ENCODE measurements around the gene TJP3.
A peak's percentile ranks its signal among the peaks of the same experiment; 100 is the strongest.

Gene TJP3, protein sequence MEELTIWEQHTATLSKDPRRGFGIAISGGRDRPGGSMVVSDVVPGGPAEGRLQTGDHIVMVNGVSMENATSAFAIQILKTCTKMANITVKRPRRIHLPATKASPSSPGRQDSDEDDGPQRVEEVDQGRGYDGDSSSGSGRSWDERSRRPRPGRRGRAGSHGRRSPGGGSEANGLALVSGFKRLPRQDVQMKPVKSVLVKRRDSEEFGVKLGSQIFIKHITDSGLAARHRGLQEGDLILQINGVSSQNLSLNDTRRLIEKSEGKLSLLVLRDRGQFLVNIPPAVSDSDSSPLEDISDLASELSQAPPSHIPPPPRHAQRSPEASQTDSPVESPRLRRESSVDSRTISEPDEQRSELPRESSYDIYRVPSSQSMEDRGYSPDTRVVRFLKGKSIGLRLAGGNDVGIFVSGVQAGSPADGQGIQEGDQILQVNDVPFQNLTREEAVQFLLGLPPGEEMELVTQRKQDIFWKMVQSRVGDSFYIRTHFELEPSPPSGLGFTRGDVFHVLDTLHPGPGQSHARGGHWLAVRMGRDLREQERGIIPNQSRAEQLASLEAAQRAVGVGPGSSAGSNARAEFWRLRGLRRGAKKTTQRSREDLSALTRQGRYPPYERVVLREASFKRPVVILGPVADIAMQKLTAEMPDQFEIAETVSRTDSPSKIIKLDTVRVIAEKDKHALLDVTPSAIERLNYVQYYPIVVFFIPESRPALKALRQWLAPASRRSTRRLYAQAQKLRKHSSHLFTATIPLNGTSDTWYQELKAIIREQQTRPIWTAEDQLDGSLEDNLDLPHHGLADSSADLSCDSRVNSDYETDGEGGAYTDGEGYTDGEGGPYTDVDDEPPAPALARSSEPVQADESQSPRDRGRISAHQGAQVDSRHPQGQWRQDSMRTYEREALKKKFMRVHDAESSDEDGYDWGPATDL

DNA sequence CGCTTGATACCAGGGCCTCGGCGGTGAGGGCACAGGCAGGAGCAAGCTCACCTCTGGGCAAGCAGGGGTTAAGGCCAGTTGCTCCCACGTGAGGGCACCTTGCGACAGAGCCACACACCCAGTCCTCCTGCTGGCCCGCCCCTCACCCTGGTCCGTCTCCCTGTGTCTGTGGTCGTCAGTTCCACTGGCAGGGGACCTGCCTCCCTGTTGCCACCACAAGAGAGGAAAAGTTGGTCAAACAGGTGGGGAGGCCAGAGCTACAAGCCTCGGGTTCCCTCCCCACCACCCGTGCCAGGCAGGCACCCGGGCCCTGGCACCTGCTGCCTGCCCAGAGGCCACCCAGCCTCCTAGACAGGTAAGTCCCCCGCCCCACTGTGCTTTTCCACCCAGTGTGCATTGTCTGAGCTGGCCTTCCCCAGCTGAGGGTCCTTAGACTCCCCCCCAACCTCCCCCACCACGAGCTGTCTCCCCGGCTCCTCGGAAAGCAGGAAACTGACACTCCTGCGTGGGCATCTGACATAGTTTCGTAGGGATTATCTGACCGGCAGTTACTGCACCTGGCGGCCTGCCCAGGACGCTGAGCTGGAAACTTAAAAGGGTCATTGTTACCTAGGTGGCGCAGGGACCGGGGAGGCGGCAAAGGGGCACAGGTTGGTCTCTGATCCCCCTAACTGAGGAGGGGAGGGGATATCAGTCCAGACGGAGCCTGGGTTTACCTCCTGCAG lies at the start of gene TJP3:
Gene TJP3 (plus strand): TSS at position 178 of the 725 bp plus-strand sequence. CDS start 20,049 bp downstream, outside the sequence.
- no peak within 1 kb of the TSS for H3K4me3 Mint-ChIP-seq
- peaks cover 28% of the 10 kb centered on the region for H3K4me1 Mint-ChIP-seq
- no peak for TF ChIP-seq CTCF (IDR thresholded peaks at IDR 0.05)
- DNase-seq, result no peak
- peaks cover 45% of the 10 kb centered on the region for H3K27me3 Mint-ChIP-seq (ENCODE audit: low read depth, poor library complexity)
- no peaks in the 10 kb centered on the region for H3K36me3 Mint-ChIP-seq (ENCODE audit: low read depth)
- H3K27ac Mint-ChIP-seq, result no peak within 1 kb of the TSS
- no peaks in the 10 kb centered on the region for H3K9me3 Mint-ChIP-seq

DNA sequence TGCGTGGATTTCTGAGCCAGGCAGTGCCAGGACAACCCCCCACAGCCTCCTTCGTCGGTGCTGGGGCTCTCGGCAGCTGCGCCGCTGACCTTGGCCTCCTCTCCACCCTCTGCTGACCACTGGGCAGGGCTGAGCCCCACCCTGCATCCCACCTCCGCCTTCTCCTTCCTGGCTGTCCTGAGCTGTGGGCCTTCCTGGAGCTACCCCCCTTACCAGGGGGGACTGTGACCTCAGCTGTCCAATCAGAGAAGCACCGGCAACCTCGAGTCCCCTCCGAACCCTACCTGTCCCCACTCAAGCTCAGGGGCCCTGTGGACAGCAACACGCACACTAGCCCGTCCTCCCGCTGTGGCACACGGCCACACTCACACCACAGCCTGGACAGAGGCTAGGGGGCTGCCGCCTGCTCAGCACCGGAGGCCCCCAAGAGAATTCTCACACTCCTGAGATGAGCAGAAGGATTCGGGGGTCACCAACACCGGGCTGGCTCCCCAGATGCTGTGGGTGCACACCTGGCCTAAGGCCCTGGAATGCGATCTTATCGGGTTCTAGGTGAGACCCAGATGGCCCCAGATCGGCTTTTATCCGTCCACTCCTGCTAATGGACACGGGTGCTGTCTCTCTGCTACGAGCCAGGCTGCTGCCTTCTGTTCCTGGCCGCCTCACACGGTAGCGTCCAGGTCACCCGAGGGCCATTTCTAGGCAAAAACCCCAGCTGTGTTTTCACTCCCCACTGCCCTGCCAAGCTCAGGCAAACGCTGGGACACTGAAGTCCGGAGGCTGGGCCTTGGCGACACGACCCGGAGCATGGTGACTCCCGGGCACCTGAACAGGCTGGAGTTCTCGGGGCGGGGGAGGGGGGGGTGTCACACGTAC lies 49.1 kb upstream of the TJP3 start:
- H3K36me3 Mint-ChIP-seq (ENCODE audit: low read depth), result peaks cover 35% of the 10 kb centered on the region
- H3K4me3 Mint-ChIP-seq, result no peak overlapping the region
- no peaks in the 10 kb centered on the region for H3K9me3 Mint-ChIP-seq
- no peak overlapping the region for H3K27ac Mint-ChIP-seq
- H3K27me3 Mint-ChIP-seq (ENCODE audit: low read depth, poor library complexity), result no peaks in the 10 kb centered on the region
- no peak for TF ChIP-seq CTCF (IDR thresholded peaks at IDR 0.05)
- DNase-seq, result no peak
- H3K4me1 Mint-ChIP-seq, result no peaks in the 10 kb centered on the region

DNA sequence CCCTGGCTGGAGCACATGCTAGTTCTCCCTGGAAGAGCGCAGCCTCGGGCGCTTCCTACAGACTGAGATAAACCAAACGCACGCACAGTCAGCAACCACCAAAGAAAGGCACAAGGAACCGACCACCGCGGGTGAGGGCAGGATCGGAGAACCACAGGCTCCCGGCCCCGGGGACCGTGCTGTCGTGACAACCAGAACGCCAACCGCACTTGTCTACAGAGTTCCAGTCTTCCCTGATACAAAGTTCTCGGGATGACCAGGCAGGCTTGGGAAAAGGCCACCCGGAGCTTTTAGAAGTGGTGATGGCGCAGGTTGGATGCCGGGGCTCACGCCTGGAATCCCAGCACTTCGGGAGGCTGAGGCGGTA lies 48.5 kb upstream of the TJP3 start:
- Mint-ChIP-seq H3K4me1 (no peaks in the 10 kb centered on the region), H3K4me3 (no peak overlapping the region), H3K27me3 (ENCODE audit: low read depth, poor library complexity) (no peaks in the 10 kb centered on the region), H3K9me3 (no peaks in the 10 kb centered on the region), H3K36me3 (ENCODE audit: low read depth) (peaks cover 35% of the 10 kb centered on the region), H3K27ac (peak overlapping the region; percentile 81)
- no peak for TF ChIP-seq CTCF (IDR thresholded peaks at IDR 0.05)
- no peak for DNase-seq

- Mint-ChIP-seq H3K4me3 (no peak overlapping the region), H3K27me3 (ENCODE audit: low read depth, poor library complexity) (no peaks in the 10 kb centered on the region), H3K4me1 (no peaks in the 10 kb centered on the region), H3K27ac (no peak overlapping the region), H3K36me3 (ENCODE audit: low read depth) (peaks cover 35% of the 10 kb centered on the region), H3K9me3 (no peaks in the 10 kb centered on the region)
- no peak for TF ChIP-seq CTCF (IDR thresholded peaks at IDR 0.05)
- no peak for DNase-seq
Measured at GRCh38 chr19:3660493-3661219, 47.5 kb upstream of the TJP3 start.
